Ascending aorta (tissue), 2 donors: ENCODE data around the gene ARHGAP28. TPM values are rescaled to one million over a fixed set of nuclear protein-coding genes. Genes with fewer than 3 reads are reported as not detected.

Experiments used
- DNase-seq, 2 donors: peaks; one replicate each; pipeline ENCODE4 v3.0.0-alpha.2; 2019; ENCODE audit warnings: low spot score in 2 of 2
- H3K27ac ChIP-seq, 2 donors: fragments of 200-600 bp; sonication (generic); one replicate each; pipeline ENCODE4 v1.5.1; 2016 to 2017; ENCODE audit warnings: mild to moderate bottlenecking in 1 of 2
- H3K27me3 ChIP-seq: fragments of 200-600 bp; sonication (generic); one replicate; pipeline ENCODE4 v1.5.1; 2017
- H3K36me3 ChIP-seq, 2 donors: fragments of 200-600 bp; sonication (generic); one replicate each; pipeline ENCODE4 v1.5.1; 2016
- H3K4me1 ChIP-seq, 2 donors: fragments of 200-600 bp; sonication (generic); one replicate each; pipeline ENCODE4 v1.5.1; 2016 to 2017; ENCODE audit warnings: mild to moderate bottlenecking in 1 of 2
- H3K4me3 ChIP-seq, 2 donors: fragments of 200-600 bp; sonication (generic); one replicate each; pipeline ENCODE4 v1.5.1; 2016 to 2017; ENCODE audit warnings: mild to moderate bottlenecking in 1 of 2
- H3K9me3 ChIP-seq, 2 donors: fragments of 200-600 bp; sonication (generic); one replicate each; pipeline ENCODE4 v1.5.1; 2016
- intact Hi-C: fragments of 100-400 bp; cut with DNase I; formaldehyde crosslinking; loops from one replicate; pipeline ENCODE4 v1.15.1; 2023
- total RNA-seq: library from RNA; depleted of rRNA; stranded (reverse); fragments of >200 nt; gene quantifications from one replicate; pipeline ENCODE4 v1.1.0, GENCODE V29; 2016
- TF ChIP-seq, protein P1 (sequence below), 3 experiments: fragments of 200-600 bp in 2 of 3; fragments of 450-650 bp in 1 of 3; sonication (generic) in 2 of 3; IDR thresholded peaks; one replicate each; pipeline ENCODE4 v1.5.1; 2016 to 2019; ENCODE audit warnings: antibody characterized with exemption in 3 of 3, mild to moderate bottlenecking in 1 of 3, moderate library complexity in 1 of 3

The ARHGAP28 gene
- total RNA-seq, 1 donor from 2014 or later: 0.85 TPM

- H3K36me3 ChIP-seq: no peaks in the 10 kb centered on the region
- H3K4me3 ChIP-seq: no peak overlapping the region
- H3K27ac ChIP-seq: no peak overlapping the region
- TF ChIP-seq, protein P1, sequence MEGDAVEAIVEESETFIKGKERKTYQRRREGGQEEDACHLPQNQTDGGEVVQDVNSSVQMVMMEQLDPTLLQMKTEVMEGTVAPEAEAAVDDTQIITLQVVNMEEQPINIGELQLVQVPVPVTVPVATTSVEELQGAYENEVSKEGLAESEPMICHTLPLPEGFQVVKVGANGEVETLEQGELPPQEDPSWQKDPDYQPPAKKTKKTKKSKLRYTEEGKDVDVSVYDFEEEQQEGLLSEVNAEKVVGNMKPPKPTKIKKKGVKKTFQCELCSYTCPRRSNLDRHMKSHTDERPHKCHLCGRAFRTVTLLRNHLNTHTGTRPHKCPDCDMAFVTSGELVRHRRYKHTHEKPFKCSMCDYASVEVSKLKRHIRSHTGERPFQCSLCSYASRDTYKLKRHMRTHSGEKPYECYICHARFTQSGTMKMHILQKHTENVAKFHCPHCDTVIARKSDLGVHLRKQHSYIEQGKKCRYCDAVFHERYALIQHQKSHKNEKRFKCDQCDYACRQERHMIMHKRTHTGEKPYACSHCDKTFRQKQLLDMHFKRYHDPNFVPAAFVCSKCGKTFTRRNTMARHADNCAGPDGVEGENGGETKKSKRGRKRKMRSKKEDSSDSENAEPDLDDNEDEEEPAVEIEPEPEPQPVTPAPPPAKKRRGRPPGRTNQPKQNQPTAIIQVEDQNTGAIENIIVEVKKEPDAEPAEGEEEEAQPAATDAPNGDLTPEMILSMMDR (IDR thresholded peaks at IDR 0.05): no peak
- no peaks in the 10 kb centered on the region for H3K4me1 ChIP-seq
- H3K27me3 ChIP-seq: no peaks in the 10 kb centered on the region
- intact Hi-C loops: no loop called here
- H3K9me3 ChIP-seq: no peaks in the 10 kb centered on the region
- DNase-seq: no peak
Observed at GRCh38 chr18:6728331-6728730, 1.2 kb upstream of the ARHGAP28 start.

DNA sequence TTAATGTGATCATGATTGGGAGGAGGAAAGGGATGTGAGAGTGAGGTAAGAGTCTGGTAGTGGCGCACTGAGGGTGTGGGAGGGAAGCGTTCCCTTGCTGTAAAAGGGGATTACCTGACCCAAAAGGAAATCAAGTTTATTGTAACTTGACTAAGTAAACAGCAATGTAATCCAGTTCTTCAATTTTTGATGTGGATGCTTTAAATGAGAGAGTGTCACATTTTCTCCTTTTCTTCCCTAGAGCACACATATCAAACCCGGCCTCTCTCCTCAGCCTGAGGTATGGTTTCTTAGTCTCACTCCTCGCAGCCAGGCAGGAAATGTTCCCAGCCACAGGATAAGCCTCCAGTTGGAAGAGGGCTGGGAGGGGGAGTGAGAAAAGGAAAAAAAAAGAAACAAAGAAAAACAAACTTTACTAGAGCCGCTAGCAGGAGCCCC, 688 bp upstream of the ARHGAP28 start:
- intact Hi-C loops: no loop called here
- no peaks in the 10 kb centered on the region for H3K9me3 ChIP-seq
- DNase-seq: no peak
- H3K4me1 ChIP-seq: no peaks in the 10 kb centered on the region
- H3K27ac ChIP-seq: no peak overlapping the region
- peak overlapping the region in 1 of 2 donors; percentile 65 for H3K4me3 ChIP-seq
- H3K27me3 ChIP-seq: no peaks in the 10 kb centered on the region
- TF ChIP-seq, protein P1 (IDR thresholded peaks at IDR 0.05): no peak
- H3K36me3 ChIP-seq: no peaks in the 10 kb centered on the region

- no peak overlapping the region for H3K27ac ChIP-seq
- no peaks in the 10 kb centered on the region for H3K27me3 ChIP-seq
- intact Hi-C loops: no loop called here
- no peaks in the 10 kb centered on the region for H3K4me1 ChIP-seq
- H3K36me3 ChIP-seq: no peaks in the 10 kb centered on the region
- TF ChIP-seq, protein P1 (IDR thresholded peaks at IDR 0.05): no peak
- no peak for DNase-seq
- no peaks in the 10 kb centered on the region for H3K9me3 ChIP-seq
- H3K4me3 ChIP-seq: peak overlapping the region in 1 of 2 donors; percentile 55
Observed at GRCh38 chr18:6730416-6731221, 1.1 kb downstream of the ARHGAP28 start.

DNA sequence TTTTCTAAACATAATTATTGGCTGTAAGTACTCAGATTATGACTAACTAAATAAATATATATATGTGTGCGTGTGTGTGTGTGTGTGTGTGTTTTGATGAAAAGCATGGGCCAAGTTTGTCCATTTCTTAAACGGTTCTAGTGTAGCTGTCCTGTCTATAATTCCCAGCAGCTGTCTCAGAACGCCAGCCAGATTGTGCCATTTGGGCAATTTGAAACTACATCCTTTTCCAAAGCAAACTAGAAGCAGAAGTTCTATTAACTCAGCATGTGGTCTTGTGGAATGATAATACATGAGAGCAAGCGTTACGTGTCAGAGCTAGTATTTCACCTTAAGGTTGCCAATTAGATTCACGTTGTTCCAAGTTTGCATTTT, 1.7 kb downstream of the ARHGAP28 start:
- Histone ChIP-seq H3K4me3 (no peak overlapping the region), H3K27ac (no peak overlapping the region), H3K36me3 (no peaks in the 10 kb centered on the region), H3K4me1 (no peaks in the 10 kb centered on the region), H3K9me3 (no peaks in the 10 kb centered on the region), H3K27me3 (no peaks in the 10 kb centered on the region)
- TF ChIP-seq, protein P1 (IDR thresholded peaks at IDR 0.05): no peak
- intact Hi-C loops: no loop called here
- DNase-seq: no peak

DNA sequence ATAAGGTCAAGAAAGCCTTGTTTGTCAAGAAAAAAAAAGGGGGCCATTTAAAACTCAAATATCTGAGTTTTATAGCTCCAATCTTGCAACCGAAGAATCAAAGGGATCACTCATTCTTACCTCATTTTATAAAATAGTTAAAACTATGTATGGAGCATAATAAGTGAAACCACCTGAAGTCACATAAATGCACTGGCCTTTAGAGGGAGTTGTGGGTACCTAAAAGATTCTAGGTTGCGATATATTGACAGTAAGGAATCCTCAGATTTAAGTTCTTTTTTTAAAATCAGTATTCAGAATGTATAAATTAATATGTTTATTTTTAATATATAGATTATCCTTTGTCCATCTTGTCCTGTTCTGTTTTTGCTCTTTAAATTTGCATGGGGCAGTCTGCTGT, 3.4 kb downstream of the ARHGAP28 start:
- no peak overlapping the region for H3K4me3 ChIP-seq
- no peaks in the 10 kb centered on the region for H3K4me1 ChIP-seq
- no peaks in the 10 kb centered on the region for H3K9me3 ChIP-seq
- no peaks in the 10 kb centered on the region for H3K27me3 ChIP-seq
- no peak overlapping the region for H3K27ac ChIP-seq
- DNase-seq: no peak
- H3K36me3 ChIP-seq: no peaks in the 10 kb centered on the region
- TF ChIP-seq, protein P1 (IDR thresholded peaks at IDR 0.05): no peak
- intact Hi-C loops: no loop called here
